ENCODE measurements around the gene TSPAN1.
A peak's percentile ranks its signal among the peaks of the same experiment; 100 is the strongest.

The TSPAN1 gene, protein sequence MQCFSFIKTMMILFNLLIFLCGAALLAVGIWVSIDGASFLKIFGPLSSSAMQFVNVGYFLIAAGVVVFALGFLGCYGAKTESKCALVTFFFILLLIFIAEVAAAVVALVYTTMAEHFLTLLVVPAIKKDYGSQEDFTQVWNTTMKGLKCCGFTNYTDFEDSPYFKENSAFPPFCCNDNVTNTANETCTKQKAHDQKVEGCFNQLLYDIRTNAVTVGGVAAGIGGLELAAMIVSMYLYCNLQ

DNA sequence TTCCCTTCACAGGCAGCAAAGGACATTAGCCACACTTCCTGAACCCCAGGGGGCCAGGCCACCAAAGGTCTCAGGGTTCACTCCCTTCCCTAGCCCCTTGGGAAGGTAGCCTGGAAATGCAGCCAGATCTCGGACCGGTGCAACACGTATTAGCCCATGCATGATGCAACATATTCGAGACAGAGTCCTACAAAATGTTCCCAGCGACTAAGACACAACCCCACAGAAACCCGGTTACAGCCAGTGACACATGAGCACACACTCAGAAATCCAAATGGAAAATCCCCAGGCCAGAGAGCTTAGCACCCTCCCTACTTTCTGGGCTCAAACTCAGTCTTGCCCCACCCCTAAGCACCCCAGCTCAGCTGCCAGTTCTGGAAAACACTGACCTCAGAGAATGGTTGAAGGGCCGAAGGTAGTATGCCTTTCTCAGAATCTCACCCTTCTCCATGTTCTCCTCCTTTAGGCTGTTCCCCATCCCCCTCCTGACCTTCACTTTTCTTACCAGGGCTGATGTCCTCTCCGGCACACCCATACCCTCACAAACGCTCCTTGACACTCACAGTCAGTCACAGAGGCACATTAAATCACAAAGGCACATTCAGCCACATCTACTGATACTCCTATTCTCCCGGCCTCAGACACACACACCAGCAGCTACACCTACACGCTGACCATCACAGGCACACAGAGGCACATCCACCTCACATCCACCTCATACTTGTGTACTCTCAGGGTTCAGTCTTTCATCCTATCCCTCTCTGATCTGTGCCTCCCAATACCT lies at the start of gene TSPAN1:
TSPAN1 (plus strand) TSS at position 640 of the 784 bp plus-strand sequence. CDS start 6,021 bp downstream, outside the sequence.
- no peak within 1 kb of the TSS for H3K4me3 ChIP-seq
- peak within 1 kb of the TSS in 15 of 21 experiments; percentile 12 to 83 (median 34) for H3K27ac ChIP-seq

DNA sequence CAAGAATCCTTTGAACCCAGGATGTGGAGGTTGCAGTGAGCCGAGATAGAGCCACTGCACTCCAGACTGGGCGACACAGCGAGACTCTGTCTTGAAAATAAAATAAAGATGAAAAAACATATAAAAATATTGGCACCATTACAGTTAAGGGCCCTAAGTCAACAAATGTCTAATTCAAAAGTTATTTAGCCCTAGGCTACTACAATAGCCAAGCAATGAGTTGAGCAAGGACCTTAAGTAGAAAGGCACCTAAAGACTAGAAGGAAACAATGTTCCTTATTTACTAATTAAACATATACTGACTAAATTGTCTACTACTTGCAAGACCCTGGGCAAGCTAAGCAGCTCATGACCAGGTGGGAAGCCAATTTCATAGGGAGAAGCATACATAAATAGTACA lies 46.5 kb upstream of the TSPAN1 start:
- Histone ChIP-seq H3K27ac (no peak overlapping the region), H3K4me3 (no peak overlapping the region)

DNA sequence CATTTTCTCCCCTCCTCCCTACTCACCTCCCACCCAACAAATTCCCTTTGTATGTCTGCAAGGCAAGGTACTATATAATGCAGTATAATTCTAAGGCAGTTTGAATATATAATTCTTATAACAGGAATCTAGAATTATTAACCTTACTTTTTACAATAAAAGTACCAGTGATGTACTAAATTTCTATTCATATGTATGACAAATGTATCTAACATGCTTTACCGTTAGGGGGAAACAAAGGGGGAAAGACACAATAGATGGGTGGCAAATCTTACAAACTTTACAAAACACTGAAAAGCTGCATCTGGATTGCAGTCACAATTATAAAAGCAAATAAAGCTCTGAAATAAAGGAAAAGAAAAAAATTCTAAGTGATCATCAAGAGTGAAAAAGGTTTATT lies 44.8 kb upstream of the TSPAN1 start:
- H3K27ac ChIP-seq: no peak overlapping the region

DNA sequence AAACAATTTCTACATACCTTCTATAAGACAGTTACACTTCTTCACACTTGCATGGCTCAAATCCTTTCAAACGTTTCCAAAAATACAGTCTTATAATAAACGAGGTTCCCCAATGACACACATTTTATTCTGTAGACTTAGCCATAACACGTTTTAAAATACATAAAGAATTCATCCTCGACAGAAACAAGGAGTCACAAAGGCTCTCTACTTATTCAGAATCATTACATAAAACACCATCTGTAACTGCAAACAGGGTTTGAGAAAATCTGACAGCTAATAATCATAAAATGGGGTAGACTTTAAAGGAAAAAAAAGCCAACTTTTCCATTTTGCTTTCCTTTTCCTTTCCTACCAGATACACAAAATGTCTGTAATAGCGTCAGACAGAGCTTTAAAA lies 44.3 kb upstream of the TSPAN1 start:
- H3K27ac ChIP-seq: peak overlapping the region in 1 of 21 experiments; percentile 13
- peak overlapping the region; percentile 59 to 81 (median 72) for H3K4me3 ChIP-seq

More for the DNA sequence above, 44.8 kb upstream of the TSPAN1 start:
- H3K4me3 ChIP-seq: peak overlapping the region in 5 of 7 experiments; percentile 59 to 81 (median 72)

DNA sequence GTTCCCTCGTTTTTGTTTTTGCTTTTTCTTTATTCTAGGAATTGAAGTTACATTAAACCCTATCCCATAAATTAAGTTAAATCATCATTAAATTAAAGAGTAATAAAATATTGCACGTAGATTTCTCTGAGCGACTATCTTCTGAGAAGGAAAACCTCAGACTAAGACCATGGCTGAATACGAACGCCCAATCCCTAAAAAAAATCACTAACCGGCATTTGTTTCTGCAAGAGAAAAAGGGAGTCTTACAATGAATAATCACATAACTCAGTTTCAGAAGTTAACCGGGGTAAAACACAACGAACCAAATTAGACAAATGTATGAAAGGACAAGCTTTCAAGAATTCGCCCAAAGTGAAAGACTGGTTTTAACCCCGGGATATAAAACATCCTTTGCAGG lies 43.8 kb upstream of the TSPAN1 start:
- H3K4me3 ChIP-seq: peak overlapping the region; percentile 59 to 81 (median 72)
- H3K27ac ChIP-seq: peak overlapping the region in 4 of 21 experiments; percentile 13 to 99 (median 98)

DNA sequence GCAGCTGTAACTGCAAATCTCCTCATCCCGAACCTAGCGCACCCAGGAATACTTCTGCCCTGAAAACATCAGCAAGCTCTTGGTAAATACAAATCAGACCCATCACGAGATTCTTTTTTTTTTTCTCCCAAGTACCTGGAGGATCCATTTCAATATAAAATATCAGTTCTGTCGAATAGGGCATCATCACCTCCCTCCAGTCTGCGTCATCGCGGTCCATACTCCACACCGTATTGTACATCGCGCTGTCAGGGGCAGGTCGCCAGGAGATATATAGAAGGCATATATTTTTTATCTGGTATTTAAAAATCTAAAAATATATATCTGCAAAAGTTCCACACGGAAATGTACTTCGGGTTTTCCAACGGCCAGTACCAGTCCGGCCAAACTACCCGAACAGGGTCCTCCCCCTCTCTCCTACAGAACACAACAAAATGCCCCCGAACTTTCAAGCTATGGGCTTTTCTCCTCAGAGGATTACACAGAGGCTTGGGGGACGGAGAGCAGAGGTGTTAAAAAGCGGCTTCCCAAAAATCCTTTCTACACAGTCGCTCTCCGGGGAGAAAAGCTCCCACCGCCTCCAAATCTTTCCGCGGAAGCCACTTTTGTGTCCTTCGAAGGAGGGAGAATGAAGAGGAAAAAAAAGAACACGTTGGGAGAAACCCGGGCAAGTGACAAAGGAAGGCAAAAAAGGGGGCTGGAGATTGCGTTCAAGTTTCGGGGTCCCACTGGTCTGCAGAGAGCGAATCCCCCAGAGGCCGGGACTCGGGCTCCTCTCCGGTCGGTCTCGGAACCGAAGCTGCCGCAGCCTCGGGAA lies 43.0 kb upstream of the TSPAN1 start:
- peak overlapping the region; percentile 83 to 99 (median 96) for H3K27ac ChIP-seq

DNA sequence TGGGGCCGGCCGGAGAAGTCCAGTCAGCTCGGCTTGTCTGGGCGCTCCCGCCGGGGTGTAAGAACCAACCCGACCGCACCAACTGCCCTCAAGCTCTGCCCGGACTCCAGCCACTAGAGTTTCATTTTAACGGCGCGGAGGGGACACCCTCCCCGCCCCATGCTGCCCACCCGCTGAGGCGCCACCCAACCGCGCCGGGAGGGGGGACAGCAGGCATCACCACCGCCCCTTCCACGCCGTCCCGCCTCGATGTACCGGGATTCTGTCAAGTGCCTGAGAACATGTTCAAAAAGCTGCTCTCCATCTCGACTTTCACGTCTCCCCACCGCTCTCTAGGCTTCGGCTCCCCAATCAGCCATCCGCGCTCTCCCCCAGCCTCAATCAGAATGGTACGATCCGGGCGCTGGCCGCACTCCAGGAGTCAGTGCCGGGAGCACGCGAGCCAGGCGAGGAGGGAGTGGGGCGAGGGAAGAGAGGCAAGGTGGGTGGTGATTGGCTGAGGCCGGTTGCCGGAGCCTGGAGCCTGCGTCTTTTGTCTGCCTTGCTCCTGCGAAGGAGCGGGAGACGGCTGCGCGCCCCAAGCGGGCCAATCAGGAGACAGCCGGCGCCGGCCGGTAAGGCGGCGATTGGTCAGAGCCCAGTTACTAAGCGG lies 42.2 kb upstream of the TSPAN1 start, which contains the start of gene PIK3R3:
PIK3R3 (minus strand) TSS at position 101 of the 652 bp plus-strand sequence. CDS start 677 bp downstream, outside the sequence.
- peak within 1 kb of the TSS; percentile 59 to 81 (median 72) for H3K4me3 ChIP-seq
- H3K27ac ChIP-seq: peak within 1 kb of the TSS; percentile 83 to 99 (median 96)

More for the DNA sequence above, 43.0 kb upstream of the TSPAN1 start:
- H3K4me3 ChIP-seq: peak overlapping the region; percentile 59 to 81 (median 72)

DNA sequence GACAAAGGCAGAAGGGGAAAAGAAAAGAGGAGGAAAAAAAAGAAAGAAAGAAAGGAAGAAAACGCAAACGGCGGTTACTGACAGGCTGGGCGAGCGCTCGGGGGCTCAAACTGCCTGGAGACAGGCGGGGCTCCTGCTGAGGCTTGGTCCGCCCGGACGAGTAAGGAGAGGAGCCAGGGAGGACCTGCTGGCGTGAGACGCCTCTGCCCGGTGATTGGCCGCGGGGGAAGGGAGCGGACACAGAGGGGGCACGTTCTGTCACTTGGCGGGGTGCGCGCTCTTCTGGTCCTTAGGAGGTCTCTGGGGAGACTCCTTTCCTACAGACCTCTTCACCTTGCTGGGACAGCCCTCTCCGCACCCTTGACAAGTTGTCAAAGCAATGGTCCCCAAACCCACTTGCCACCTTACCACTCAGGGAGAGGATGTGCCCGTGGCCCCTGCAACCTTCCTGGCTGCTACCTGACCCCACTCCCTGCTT lies 41.7 kb upstream of the TSPAN1 start:
- peak overlapping the region; percentile 59 to 81 (median 72) for H3K4me3 ChIP-seq
- peak overlapping the region in 19 of 21 experiments; percentile 60 to 99 (median 96) for H3K27ac ChIP-seq

DNA sequence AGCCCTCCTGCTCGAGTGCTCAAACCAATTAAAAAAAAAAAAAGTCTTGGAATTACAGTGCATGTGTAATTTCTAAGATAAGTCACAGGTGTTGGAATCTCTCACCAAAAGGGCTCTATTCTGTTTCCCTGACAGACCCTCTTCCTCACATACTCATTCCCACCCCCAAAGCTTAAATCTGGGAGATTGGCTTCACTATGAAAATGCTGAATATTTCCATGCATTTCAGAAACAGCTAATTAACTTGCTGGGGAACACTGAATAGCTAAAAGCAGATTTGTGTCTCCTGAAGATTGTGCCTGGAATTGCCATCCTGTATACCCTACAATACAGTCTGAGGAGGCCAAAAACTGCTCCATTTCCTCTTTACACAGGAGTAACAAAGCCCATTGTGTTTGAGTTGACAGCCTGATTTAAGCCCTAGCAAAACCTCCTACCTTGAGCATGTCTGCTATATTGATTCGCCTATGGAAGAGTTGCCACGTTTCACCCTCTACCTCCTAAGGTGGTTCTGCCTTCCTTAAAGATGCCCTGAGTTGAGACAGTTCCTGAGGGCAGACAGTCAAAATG lies 41.0 kb upstream of the TSPAN1 start:
- peak overlapping the region in 16 of 21 experiments; percentile 60 to 99 (median 96) for H3K27ac ChIP-seq
- H3K4me3 ChIP-seq: peak overlapping the region in 5 of 7 experiments; percentile 71 to 81 (median 73)

DNA sequence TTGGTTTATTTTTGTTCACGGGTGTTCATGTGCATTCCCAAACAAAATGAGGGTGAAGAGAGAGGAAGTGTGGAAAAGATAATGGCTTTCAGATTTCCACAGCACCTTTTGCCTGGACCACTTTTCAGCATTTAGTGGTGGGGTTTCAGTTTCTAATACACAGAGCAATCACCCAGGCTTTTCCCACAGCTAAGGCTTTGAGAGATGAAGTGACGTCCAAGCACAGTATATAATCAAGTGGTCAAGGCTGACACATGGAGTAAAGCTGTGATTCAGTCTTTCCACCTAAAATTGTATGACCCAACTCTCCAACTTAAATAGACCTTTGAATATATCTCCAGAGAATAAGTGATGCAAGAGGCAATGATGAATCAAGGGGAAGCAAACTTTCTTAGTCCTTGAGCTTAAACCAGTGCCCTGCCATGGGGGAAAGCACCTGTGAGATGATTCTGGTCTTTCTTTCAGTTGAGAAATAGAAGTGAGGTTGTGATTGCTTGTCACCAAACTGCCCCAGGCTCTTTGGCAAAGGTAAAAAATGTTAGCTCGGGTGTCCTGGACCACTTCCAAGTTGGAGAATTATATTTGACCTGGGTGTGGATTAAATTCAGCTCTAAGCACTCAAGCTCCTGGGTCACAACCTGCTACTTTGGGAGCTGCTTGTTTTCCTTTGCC lies 40.1 kb upstream of the TSPAN1 start:
- H3K27ac ChIP-seq: peak overlapping the region in 4 of 21 experiments; percentile 24 to 96 (median 63)
- no peak overlapping the region for H3K4me3 ChIP-seq

DNA sequence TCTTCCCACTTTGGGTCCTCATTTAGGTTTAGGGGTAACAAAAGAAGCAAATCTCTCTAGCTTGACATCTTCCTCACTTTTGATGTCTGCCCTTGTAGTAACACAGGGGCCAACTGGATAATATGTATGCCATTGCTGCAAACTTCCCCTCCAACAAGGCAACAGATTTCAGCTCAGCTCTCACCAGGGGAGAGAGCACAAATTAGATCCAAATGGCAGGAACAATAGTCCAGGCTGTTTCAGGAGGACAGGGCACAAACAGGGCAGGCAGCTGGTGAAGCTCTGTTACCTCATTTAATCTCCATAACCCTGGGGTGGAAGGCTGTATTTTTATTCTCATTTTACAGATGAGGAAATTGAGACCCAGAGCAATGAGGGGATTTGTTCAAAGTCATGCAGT lies 38.2 kb upstream of the TSPAN1 start:
- H3K27ac ChIP-seq: no peak overlapping the region

DNA sequence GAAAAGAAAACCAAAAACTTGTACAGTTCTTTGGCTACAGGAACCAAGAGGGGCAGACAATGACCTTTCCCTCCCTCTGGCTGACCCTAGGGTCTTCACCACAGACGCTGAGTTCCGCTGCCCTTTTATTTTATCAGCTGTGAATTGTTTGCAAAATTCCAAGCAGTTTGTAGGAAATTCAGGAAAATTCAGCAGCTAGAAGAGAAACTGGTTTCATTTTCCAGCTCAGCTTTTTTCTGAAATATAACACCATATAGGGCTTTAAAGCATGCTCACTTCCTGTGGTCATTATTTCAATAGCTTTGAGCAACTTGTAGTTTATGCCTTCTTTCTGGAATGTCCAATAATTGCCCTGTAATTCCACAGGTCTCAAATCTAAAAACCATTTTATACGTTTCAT lies 37.0 kb upstream of the TSPAN1 start:
- Histone ChIP-seq H3K4me3 (no peak overlapping the region), H3K27ac (peak overlapping the region in 5 of 21 experiments; percentile 26 to 64 (median 39))

More for the DNA sequence above, 38.2 kb upstream of the TSPAN1 start:
- no peak overlapping the region for H3K4me3 ChIP-seq

DNA sequence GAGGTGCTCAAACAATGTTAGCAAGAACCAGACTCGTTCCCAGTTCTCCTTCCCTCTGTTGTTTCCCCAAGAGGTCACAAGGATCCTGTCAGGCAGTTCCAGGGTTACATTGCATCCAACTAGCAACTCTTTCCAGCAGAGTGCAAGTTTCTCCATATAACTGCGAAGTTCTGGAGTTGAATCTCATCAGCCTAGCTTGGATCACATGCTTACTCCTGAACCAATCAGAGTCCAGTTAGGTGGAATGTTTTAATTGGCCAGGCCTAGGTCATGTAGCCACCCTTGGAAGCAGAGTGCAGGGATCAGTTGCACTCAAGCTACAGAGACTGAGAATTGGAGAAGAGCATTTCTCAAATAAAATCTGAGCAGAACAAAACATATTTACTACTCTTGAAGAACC lies 26.6 kb upstream of the TSPAN1 start:
- H3K4me3 ChIP-seq: no peak overlapping the region
- H3K27ac ChIP-seq: no peak overlapping the region

DNA sequence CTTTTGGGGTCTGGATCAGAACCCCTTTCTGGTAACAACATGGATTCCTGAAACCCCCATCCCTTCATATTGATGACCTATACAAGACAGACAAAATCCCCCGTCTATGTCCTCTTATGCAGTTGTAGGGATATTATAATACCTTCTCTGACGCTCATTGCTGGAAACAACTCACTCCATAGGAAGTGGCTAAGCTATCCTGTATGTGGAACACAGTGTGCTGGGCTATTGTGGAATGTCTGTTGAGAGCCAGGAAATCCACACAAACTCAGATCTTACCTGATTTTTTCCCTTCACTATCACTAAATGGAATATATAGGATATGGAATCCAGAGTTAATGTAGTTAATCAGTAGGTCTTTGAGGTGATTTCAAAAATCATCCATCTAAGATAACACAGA lies 24.8 kb upstream of the TSPAN1 start:
- Histone ChIP-seq H3K27ac (peak overlapping the region in 2 of 21 experiments; percentile 11 to 31), H3K4me3 (no peak overlapping the region)

DNA sequence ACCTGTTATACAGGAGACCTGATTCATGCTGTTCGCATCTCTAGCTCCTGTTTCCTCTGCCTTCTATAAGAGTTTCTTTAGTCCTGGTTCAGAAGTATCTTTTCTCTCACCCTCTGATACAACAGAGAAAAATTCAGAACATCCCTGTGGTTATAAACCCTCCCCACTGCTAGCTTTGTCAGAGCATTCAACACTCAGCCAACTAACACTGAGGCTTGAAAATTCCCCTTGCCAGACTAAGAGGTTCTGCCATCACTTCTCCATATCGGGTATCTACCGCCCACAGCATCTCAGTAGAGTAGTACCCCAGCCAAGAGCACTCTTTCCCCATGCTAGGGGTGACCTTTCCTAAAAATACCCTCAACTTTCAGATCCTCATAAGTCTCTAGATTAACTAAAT lies 22.9 kb upstream of the TSPAN1 start:
- H3K27ac ChIP-seq: peak overlapping the region in 1 of 21 experiments; percentile 5
- no peak overlapping the region for H3K4me3 ChIP-seq

DNA sequence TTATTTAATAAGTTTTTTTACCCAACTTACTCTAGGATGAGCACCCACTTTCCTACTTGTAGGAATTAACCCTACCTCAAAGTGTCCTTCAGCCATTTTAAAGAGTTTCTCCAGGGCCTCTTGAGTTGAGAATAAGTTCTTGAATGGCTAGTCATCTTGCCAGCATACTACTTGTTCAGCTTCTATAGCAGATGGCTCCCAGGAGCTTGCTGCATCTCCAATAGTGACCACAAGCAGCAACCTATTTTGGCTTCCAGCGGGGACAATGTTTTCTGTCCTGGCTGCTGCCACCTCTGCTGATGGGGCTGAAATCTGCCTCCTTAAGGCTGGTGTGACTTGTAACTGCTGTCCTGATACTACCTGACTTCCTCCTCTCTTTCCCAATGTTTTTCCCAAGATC lies 21.7 kb upstream of the TSPAN1 start:
- no peak overlapping the region for H3K4me3 ChIP-seq
- H3K27ac ChIP-seq: no peak overlapping the region

DNA sequence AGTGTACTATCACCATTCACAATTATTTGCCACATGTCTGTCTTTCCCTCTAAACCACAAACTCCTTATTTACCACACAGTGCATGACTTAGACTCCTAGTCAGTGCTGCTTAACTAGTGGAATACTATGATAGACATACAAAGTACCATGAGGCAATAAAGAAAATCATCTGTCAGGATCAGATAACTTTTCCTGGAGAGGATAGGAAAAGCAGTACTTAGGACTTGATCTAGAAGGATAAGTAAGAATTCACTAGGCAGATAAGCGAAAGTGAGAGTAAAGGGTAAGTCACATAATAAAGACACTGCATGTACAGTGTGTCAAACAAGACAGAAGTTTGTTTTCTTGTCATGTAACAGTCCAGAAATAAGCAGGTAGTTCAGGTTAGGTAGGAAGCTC lies 21.2 kb upstream of the TSPAN1 start:
- no peak overlapping the region for H3K27ac ChIP-seq
- no peak overlapping the region for H3K4me3 ChIP-seq

DNA sequence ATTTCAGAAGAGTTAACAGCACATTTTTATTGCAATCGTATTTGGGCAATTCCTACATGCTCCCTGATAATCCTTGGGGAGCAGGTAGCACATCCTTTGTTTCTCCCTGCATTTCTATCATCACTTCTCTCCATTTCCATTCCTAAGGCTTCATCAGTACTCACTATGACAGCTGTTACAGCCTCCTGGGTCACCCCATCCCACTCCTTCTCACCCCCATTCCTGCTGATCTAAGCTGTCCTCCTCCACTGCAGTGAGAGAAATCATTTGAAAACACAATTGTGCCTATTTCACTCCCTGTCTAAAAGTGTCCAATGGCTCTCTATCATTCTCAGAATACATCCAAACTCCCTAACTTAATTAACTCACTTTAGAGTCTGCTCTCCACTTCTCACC lies 17.0 kb upstream of the TSPAN1 start:
- no peak overlapping the region for H3K27ac ChIP-seq
- H3K4me3 ChIP-seq: no peak overlapping the region
